DMS 273 (cell line): ENCODE results near the gene CAMTA1.
A peak's percentile ranks its signal among the peaks of the same experiment; 100 is the strongest.

Experiments
- DNase-seq: peaks from one replicate; lab custom pipeline; 2025; ENCODE audit not compliant: unreplicated experiment; lab: John Stamatoyannopoulos, UW

The CAMTA1 gene

DNA sequence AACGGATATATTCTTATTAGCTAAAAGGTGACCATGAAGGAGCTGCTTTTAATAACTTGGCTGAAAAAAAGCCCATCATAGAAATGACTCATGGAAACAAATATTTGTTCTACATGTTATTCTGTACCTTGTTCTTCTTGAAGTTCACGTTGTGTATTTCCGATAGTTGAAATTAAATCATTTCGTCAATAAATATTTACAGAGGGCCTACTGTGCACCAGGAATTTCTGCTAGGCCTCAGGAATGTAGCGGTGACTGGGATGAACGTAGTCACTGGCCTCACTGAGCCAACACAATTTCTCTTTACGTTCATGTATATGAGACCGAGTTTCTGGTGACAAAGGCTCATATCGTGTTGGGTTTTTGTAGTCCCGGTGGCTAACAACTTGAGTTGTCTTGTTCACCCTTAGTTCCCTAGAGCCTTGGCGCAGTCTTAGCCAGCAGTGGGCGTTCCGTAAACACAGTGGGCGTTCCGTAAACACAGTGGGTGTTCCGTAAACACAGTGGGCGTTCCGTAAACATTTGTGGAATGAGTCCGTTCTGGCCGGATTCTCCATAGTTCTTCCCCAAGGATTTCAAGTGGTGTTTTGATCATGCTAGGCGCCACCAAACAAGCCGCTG, 932.6 kb downstream of the CAMTA1 start:
- DNase-seq, result no peak

DNA sequence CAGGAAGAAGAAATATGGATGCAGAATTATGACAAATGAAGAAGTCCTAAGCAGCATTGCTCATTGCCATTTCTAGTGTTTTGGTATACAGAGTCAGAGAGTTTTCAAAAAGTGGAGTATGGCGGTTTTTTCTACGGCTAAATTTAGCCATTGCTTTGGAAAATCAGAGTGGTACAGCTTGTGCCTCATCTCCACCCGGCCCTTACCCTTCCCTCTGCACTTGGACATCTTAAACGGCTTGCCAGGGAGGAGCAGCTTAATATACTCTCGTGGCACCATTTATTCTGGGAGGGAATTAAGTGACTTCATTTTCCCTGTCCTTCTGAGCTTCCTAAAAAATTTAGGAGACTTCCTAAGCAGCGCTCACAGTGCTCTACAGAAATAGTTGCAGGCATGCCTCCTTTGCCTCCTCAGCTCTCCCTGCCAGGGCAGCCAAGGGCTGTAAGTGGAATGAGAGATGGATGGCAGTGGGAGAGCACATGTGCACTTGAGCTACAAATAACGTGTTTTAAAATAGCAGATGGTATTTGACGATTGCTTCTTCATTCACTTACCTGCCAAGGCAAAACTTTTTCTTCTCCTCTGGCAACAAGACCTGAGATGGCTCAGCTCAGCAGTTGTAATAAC, 934.3 kb downstream of the CAMTA1 start:
- DNase-seq, result no peak

DNA sequence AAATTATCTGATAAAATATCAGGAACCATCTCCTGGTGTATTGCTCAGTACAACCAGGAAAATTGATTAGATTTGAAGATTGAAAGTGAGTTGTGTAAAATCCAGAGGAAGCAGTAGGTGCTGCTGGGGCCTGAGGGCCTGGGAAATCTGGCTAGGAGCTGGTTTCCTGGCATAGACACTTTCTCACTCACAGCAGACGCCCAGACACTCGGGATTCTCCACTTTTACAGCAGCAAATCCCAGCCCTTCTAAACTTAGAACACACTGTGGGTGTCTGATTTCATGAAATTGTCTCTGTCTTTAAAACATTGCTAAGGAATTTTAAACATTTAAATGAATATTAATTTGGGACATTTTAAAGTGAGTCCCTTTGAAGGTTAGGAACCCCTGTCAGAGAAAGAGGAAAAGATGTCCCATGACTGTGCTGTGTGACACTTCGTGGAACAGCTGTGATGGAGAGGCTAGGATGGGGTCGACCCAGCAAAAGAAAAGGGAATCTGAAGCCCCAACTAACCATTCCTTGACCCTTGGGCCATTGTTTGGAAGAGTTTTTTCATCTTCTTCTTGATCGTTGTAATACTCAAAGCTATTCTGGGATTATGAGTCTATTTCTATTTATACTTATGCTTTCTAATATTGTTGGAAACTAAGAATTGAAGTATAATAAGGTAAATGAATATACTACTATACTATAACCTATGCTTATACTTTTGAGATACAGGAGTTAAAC, 936.9 kb downstream of the CAMTA1 start:
- no peak for DNase-seq

DNA sequence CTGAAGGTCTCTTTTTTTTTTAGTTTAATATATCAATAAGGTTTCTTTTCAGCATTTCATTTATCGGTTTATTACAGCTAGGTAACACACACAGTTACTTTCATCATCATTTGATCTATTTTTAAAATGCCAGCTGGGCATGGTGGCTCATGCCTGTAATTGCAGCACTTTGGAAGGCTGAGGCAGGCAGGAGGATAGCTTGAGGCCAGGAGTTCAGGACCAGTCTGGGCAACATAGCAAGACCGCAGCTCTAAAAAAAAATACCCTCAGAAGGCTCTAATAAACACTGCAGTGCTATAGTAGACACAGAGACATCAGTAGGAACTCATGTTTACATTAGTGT, 937.4 kb downstream of the CAMTA1 start:
- DNase-seq, result no peak

DNA sequence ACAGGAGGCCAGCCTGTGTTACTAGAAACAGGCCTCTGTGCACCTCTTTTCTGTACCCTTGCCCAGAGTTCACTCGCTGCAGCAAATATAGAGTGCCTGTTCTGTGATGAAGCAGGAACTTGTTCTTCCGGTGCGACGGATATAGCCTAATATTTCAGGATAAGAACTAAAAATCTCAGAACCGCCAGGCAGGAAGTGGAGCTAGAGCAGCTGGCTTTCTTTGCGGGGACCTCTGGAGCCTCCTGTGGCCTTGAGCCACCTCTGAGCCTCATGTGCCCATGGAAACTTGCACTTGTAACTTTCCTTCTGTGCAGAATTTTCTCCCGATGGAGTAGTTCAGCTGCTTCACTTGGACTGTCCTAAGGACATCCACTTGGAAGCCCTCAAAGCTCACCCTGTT, 941.4 kb downstream of the CAMTA1 start:
- DNase-seq, result no peak

DNA sequence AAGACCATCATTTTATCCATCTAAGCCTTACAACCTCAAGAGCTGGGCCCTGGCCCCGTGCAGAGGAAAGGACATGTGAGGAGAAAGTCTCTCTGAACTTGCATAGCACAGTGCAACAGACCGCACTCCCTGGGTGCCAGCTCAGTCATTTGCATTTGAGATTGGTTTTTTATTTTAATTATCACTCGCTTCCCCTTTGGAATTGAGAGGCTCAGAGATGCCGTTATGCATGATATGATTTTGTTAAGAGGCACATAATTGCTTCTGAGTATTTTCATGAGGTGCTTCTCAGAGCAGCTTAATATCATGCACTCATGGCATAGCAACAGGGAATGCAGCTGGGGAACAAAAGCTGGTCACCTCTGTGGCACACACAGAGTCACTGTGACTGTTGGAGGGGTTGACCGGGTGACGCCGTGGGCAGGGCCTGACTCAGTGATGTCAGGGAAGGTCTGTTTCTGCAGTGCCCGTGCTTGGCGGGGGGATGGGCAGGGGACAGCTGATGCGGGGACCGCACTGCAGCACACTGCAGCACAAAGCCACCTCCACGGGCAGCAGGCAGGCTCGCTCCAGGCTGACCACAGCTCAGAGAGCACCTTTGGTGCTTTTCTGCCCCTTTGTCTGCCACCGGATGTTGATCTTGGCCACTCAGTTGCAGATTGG, 942.7 kb downstream of the CAMTA1 start:
- DNase-seq, result no peak

DNA sequence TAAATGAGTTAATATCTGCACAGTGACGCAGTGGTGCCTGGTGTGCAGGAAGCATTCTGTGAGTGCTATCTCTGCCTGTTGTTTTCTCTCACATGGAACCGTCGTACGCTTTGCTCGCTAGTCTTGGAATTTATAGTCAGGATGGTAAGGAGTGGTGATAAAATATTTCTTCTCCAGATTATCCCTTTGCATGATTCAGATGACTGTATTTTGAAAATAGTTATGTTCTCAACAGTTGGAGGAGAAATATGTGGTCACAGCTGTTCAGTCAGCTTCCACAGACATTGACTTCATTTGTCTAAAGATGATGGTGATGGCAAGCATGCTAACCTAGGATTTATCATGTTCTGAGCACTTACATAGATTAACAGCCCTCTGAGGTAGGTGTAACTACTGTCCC, 944.5 kb downstream of the CAMTA1 start:
- DNase-seq, result no peak

DNA sequence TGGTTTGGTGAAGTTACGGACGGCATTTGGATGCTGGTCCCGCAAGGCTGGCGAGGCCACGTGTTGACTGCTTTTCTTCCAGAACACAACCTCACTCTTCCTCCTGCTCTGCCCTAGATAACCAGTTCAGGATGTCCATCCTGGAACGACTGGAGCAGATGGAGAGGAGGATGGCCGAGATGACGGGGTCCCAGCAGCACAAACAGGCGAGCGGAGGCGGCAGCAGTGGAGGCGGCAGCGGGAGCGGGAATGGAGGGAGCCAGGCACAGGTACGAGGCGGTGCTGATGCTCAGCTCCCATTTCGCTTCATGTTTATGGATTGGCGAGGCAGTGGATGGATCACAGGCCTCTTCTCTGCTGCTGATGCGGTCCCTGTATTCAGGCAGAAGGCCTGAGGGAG, 947.1 kb downstream of the CAMTA1 start:
- DNase-seq, result no peak

DNA sequence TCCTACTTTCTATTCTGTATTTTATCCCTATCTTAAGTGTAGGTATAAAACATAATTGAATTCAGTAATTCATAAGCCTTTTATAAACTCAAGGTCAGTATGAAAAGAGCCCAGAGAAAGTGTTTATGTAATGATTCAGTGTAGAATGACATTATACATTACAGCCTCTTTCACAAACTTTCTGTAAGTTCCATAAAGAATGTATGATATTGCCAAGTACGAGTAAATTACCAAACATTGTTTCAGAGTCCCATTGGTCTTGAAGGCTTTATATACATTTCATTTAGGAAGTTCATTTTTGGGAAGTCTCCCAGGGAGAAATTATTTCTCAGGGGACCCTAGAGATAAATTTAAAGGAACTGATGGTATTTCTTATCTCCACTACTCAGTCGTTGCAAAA, 948.0 kb downstream of the CAMTA1 start:
- no peak for DNase-seq

DNA sequence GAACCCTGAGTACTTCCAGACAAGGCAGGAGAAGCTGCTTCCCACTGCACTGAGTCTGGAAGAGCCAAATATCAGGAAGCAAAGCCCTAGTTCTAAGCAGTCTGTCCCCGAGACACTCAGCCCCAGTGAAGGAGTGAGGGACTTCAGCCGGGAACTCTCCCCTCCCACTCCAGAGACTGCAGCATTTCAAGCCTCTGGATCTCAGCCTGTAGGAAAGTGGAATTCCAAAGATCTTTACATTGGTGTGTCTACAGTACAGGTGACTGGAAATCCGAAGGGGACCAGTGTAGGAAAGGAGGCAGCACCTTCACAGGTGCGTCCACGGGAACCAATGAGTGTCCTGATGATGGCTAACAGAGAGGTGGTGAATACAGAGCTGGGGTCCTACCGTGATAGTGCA, 952.8 kb downstream of the CAMTA1 start:
- DNase-seq, result no peak

DNA sequence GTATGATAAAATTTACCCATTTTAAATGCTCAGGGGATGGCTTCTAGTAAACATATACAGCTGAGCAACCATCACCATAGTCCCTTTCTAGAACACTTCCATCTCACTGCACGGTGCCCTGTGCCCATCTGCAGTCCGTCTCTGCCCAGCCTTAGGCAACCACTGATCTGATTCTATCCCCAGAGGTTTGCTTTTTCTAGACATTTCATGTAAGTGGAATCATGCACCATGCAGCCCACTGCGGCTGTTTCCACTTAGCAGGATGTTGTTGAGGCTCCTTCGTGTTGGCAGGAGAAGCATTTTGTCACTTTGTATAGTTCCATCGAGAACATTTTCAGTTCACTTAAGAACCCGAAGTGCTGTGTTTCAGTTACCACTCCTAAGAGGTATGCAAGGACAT, 958.1 kb downstream of the CAMTA1 start:
- DNase-seq, result no peak

DNA sequence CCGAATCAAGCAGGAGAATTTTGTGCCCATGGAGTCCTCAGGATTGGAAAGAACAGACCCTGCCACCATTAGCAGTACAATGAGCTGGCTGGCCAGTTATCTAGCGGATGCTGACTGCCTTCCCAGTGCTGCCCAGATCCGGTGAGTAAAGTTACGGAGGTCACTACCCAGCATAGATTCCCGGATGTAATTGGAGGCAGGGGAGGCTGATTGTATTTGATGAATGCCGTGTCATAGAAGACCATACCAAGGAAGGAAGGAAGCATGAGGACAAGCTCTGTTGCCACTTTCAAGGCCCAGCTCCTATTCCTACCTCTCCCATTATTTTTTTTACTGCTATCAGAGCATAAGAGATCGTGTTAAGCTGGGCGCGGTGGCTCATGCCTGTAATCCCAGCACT, 959.6 kb downstream of the CAMTA1 start:
- no peak for DNase-seq

DNA sequence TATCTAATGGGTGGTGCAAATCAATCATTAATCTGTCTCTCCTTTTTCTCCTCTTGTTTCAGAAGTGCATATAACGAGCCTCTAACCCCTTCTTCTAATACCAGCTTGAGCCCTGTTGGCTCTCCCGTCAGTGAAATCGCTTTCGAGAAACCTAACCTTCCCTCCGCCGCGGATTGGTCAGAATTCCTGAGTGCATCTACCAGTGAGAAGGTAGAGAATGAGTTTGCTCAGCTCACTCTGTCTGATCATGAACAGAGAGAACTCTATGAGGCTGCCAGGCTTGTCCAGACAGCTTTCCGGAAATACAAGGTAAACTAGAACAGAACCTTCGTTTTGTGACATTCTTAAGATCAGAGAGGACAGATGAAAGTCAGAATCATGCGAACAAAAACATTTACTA, 960.5 kb downstream of the CAMTA1 start:
- no peak for DNase-seq

DNA sequence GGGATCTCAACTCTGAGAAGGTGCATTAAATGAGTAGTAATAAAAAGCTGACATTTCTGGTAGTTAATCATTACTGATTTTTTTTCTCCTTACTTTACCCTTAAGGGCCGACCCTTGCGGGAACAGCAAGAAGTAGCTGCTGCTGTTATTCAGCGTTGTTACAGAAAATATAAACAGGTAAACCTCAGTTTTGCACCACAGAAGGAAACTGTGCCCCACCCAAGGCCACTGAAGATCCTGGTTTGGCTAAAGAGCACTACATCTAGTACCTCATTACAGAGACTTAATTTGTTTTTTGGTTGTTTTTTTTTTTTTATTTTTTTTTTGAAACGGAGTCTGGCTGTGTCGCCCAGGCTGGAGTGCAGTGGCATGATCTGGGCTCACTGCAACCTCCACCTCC, 962.4 kb downstream of the CAMTA1 start:
- DNase-seq, result no peak

DNA sequence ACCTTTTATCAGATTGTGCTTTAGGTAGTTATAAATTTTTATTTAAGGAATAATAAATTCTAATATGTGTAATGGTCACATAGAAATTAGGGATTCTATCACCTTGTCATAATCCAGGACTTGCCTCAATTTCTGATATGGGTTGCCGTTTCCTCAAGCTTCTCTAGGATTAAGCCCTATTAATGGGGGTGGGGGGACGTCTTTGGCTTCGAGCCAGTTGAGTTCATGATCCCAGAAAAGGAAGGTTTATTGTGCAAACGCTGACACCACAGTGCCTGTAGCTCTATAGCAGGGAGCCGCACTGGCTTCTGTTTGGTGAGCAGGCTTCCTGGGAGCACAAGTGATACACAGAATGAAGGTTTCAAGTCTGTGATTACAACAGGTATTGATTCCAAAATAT, 963.9 kb downstream of the CAMTA1 start:
- no peak for DNase-seq

DNA sequence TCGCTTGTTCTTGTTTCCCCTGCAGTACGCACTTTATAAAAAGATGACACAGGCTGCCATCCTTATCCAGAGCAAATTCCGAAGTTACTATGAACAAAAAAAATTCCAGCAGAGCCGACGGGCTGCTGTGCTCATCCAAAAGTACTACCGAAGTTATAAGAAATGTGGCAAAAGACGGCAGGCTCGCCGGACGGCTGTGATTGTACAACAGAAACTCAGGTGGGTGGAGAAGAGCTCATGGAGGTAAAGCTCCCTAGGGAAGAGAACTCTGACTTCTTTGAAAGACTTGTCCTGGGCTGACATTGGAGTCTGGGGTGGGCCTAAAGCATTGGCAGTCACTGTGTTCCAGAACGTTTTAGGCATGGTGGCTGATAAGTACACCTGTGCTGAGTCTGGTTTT, 965.9 kb downstream of the CAMTA1 start:
- DNase-seq, result no peak

DNA sequence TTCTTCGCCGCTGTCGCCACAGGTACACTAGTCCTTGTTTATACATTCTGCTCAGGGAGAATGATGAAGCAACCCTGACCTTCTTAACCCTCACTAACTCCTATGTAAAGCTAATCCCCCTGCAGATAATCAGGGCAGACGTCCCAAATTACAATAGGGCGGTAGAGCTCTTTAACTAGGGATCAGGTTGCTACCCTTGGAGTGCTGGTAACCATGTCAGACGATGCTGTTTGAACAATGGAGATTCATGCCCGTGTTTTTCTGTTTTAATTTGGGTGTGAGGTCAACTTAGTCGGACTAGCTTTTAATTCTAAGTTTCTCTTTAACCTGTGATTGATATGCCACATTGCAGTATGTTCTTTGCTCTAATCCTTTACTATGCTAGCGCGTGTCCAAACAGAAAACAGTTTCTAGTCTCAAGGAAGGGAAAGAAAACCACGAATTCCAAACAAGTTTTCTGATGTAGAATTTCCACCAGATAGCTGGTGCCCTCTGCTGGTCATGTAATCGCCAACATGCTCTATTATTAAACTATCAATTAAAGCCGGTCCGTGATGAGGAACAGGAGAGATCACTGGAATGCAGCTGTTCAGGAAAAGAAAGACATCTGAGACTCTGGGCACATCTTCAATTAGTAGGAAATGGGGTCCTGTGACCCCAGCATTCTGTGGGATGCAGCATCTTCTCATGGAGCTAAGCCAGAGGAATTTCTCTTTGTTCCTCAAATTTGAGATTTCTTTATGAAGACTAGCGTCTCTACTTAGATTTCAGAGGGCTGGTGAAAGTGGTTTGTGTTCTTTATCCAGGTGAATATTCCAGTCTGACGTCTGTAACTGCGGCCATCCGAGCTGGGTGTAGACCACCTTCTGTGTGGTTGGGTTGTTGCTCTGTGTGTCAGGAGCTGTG, 967.5 kb downstream of the CAMTA1 start:
- DNase-seq, result peak; percentile 80

DNA sequence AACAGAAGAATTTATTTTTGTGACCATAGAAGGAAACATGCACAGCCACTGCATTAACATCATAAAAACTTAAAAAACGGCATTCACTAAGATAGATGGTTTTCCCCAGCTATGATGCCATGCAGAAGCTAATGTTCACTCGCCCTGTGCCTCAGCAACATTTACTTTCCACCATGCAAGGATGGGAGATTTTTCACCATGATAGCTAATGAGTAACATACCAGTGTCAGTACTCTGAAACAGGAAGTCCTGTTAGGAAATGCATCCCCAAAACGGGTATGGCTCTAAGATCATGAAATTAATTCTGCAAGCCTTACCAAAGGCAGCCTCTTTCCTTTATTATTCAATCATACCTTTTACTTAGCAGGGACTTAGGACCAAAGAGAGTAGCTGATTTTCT, 968.4 kb downstream of the CAMTA1 start:
- no peak for DNase-seq

DNA sequence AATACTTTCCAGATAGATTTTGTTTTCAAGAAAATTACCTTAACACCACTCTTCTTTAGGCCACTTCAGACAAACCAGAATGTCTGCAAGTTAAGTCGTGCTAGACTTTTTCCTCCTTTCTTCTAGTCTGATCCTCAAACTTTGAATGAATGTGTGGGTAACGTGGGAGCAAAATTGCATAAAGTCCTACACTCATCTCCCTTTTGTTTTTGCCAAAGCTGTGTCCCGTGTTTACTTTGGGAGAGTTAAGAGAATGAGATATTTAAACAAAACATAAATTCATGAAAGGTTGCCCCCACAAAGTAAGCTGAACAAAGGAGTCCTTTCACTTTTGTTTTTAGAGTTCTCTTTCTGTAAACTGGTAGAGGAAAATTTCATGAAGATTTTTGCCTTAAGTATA, 969.0 kb downstream of the CAMTA1 start:
- DNase-seq, result no peak

DNA sequence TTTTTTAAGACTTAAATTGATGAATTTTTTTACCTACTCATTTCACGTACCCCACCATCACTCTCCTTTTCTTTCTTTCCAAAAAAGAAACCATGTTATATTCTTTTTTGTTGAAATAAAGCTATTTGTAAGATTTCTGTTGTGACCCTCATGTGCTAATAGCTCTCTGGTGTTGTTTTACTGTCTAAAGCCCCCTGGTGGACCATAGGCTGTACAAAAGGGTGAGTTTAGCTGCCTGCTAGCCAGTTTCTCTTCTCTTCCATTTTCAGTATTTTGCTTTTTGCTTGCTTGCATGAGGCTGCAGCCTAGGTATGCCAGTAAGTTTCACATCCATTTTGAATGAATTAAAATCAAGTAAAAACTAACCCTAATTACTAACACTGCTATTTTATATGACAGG, 970.2 kb downstream of the CAMTA1 start:
- peak; percentile 45 for DNase-seq

DNA sequence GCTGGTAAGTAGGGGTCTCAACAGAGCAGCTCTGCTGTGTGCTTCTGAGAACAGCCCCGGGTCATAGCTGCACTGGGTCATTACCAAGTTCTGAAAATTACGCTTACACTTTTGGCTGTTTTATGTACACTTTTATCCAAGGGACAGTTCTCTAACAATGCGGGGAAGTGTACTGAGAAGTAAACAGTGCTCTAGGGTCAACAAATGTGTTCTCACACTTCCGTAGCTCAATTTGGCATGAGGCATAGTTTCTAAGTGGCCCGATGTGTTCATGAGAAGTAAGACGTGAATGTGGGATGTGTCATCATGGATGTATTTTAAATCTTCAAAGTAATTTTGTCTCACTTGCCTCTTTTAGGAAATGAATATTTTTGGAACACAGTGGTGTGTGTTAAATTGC, 975.0 kb downstream of the CAMTA1 start:
- DNase-seq, result no peak
